Thyroid gland (tissue), 4 donors: Measurements from ENCODE around the gene GNAQ. TPM values are rescaled to one million over a fixed set of nuclear protein-coding genes. Genes with fewer than 3 reads are reported as not detected.

Source experiments
- DNase-seq, 2 donors: peaks; one replicate each; pipeline ENCODE4 v3.0.0-alpha.2; 2019
- H3K27ac ChIP-seq, 3 donors: fragments of 200-600 bp; sonication (generic); 1 replicate in 2 of 3; 2 replicates in 1 of 3; pipeline ENCODE4 v1.5.1; 2016 to 2019; ENCODE audit warnings: mild to moderate bottlenecking in 1 of 3, moderate library complexity in 1 of 3
- H3K27me3 ChIP-seq: fragments of 200-600 bp; sonication (generic); one replicate; pipeline ENCODE4 v1.5.1; 2019
- H3K36me3 ChIP-seq, 2 donors: fragments of 200-600 bp; sonication (generic); one replicate each; pipeline ENCODE4 v1.5.1; 2016 to 2019
- H3K4me1 ChIP-seq, 2 donors: fragments of 200-600 bp; sonication (generic); one replicate each; pipeline ENCODE4 v1.5.1; 2017 to 2019
- H3K4me3 ChIP-seq, 3 donors: fragments of 200-600 bp; sonication (generic); replicated peaks in 1 of 3; 1 replicate in 2 of 3; 2 replicates in 1 of 3; pipeline ENCODE4 v1.5.1; 2016; ENCODE audit warnings: mild to moderate bottlenecking in 1 of 3
- H3K9me3 ChIP-seq: fragments of 200-600 bp; sonication (generic); one replicate; pipeline ENCODE4 v1.5.1; 2017
- CTCF ChIP-seq, 6 experiments: fragments of 200-600 bp in 3 of 6; fragments of 450-650 bp in 3 of 6; sonication (generic) in 3 of 6; IDR thresholded peaks; one replicate each; pipeline ENCODE4 v1.5.1; 2016 to 2019; ENCODE audit warnings: antibody characterized with exemption in 6 of 6, mild to moderate bottlenecking in 2 of 6, inconsistent platforms in 1 of 6, moderate library complexity in 1 of 6
- POLR2A ChIP-seq, 2 donors: fragments of 450-650 bp; IDR thresholded peaks; one replicate each; pipeline ENCODE4 v1.6.1; 2017; ENCODE audit warnings: antibody characterized with exemption in 2 of 2, mild to moderate bottlenecking in 2 of 2, moderate library complexity in 1 of 2
- WGBS, 2 donors: methylation state at CpG; one replicate each; pipeline ENCODE4 v1.1.5; 2017; 5-methylcytosine and 5-hydroxymethylcytosine counted together
- intact Hi-C: fragments of 100-400 bp; cut with DNase I; formaldehyde crosslinking; loops from one replicate; pipeline ENCODE4 v1.15.1; 2023
- total RNA-seq, 4 donors: library from RNA; depleted of rRNA; stranded (reverse); fragments of >200 nt; gene quantifications; one replicate each; pipeline ENCODE4 v1.2.3, GENCODE V29; 2016

Gene GNAQ
- total RNA-seq, 4 donors from 2014 or later = 40.0 to 60.8 (median 58.1) TPM

- TF ChIP-seq POLR2A (IDR thresholded peaks at IDR 0.05) (no peak), CTCF (IDR thresholded peaks at IDR 0.05) (no peak)
- Histone ChIP-seq H3K27ac (no peak overlapping the region), H3K36me3 (no peaks in the 10 kb centered on the region), H3K4me3 (no peak overlapping the region), H3K27me3 (no peaks in the 10 kb centered on the region), H3K9me3 (no peaks in the 10 kb centered on the region), H3K4me1 (no peaks in the 10 kb centered on the region)
- DNase-seq = no peak
- 81 to 82% methylated on average over 10 of the region's 10 CpGs for WGBS, 2 donors
- intact Hi-C loops = no loop called here
These were observed 357.4 kb downstream of the GNAQ start for GRCh38 chr9:77673941-77674791.

GRCh38 chr9:77672183-77672582, 359.4 kb downstream of the GNAQ start:
- no peak for TF ChIP-seq CTCF (IDR thresholded peaks at IDR 0.05)
- no peak for TF ChIP-seq POLR2A (IDR thresholded peaks at IDR 0.05)
- no peak overlapping the region for H3K27ac ChIP-seq
- no peak overlapping the region for H3K4me3 ChIP-seq
- no peak for DNase-seq
- H3K27me3 ChIP-seq = no peaks in the 10 kb centered on the region
- intact Hi-C loops = no loop called here
- no peaks in the 10 kb centered on the region for H3K4me1 ChIP-seq
- no peaks in the 10 kb centered on the region for H3K9me3 ChIP-seq
- WGBS, 2 donors = 75 to 84% methylated on average over 4 of the region's 4 CpGs
- H3K36me3 ChIP-seq = no peaks in the 10 kb centered on the region

GRCh38 chr9:77667151-77667550, 364.5 kb downstream of the GNAQ start:
- intact Hi-C loops = no loop called here
- H3K4me3 ChIP-seq = no peak overlapping the region
- H3K27me3 ChIP-seq = no peaks in the 10 kb centered on the region
- no peak overlapping the region for H3K27ac ChIP-seq
- peaks cover 11 to 15% of the 10 kb centered on the region in 2 donors for H3K4me1 ChIP-seq
- TF ChIP-seq CTCF (IDR thresholded peaks at IDR 0.05) (no peak), POLR2A (IDR thresholded peaks at IDR 0.05) (no peak)
- H3K9me3 ChIP-seq = no peaks in the 10 kb centered on the region
- WGBS, 2 donors = 97 to 98% methylated on average over 1 of the region's 1 CpG
- no peaks in the 10 kb centered on the region for H3K36me3 ChIP-seq
- DNase-seq = no peak

Other genes starting within 250 kb of the GNAQ start
- 10 to 100 TPM; 15.7 to 20.7 (median 18.4) TPM for gene CEP78, start 204.3 kb upstream of the GNAQ start, total RNA-seq